GM18499 (cell line): ENCODE data around the gene JMJD1C.
"Not testable (repeated sequence)": the region's sequence is repeated elsewhere in the genome, so short reads cannot be mapped to it uniquely, and the experiment has no call there.

Source experiments
- ATAC-seq: cut with Tn5 transposase; IDR thresholded peaks from one replicate; pipeline ENCODE4 v1.9.1; 2021; ENCODE audit warnings: moderate number of reproducible peaks; ENCODE audit not compliant: insufficient read depth, unreplicated experiment

Gene JMJD1C

DNA sequence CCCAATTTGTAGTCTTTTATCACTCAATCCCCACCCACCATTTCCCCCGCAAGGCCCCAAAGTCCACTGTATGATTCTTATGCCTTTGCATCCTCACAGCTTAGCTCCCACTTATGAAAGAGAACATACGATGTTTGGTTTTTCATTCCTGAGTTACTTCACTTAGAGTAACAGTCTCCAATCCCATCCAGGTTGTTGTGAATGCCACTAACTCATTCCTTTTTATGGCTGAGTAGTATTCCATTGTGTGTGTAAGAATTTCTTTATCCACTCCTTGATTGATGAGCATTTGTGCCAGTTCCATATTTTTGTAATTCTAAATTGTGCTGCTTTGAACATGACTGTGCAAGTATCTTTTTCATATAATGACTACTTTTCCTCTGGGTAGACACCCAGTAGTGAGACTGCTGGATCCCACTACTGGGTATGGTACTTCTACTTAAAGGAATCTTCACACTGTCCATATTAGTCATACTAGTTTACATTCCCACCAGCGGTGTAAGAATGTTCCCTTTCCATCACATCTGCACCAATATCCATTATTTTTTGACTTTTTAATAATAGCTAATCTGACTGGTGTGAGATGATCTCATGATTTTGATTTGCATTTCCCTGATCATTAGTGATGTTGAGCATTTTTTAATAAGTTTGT lies 152.6 kb downstream of the JMJD1C start:
- ATAC-seq: no peak

DNA sequence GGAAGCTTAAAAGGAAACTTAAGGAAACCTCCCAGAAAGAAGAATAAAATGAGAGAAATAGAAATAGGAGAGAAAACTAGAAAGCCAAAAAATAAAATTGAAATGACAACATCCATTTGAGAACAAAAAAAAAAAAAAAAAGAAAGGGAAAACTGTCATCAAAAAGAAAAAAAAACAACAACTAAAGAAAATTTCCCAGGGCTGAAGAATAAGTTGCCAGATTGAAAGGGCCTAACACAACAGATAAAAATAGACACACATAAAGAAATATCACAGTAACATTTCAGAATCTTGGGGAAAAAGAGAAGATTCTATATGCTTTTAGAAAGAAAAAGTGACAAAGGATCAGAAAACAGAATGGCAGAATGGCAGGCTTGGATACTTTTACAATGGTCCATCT lies 157.1 kb downstream of the JMJD1C start:
- ATAC-seq: no peak

DNA sequence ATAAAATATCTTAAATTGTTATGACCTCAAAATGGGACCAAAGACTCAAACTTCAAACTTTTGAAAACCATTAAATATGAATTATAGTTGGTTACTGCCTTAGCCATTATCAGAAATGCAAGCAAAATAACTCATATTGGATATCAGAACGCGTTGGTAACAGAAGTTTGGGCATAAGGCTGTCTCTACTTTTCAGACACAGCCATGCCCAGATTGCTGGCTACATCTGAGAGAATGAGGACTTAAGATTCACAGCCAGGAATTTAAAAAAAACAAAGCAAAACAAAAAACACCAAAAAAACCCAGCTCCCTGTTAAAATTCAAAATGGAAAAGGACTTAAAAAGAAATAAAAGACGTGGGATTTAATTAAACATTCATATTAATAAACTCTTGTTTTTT lies 161.6 kb downstream of the JMJD1C start:
- ATAC-seq: no peak

DNA sequence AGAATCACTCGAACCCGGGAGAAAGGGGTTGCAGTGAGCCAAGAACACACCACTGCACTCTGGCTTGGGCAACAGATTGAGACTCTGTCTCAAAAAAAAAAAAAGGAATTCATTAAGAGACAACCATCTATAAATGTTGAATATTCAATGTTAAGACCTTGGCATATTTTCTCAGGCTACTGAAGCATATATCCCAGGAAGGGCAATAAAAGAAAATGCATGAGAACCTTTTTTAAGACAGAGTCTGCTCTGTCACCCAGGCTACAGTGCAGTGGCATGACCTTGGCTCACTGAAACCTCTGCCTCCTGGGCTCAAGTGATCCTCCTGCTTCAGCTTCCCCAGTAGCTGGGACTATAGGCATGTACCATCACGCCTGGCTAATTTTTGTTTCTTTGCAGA lies 165.0 kb downstream of the JMJD1C start:
- no peak for ATAC-seq

DNA sequence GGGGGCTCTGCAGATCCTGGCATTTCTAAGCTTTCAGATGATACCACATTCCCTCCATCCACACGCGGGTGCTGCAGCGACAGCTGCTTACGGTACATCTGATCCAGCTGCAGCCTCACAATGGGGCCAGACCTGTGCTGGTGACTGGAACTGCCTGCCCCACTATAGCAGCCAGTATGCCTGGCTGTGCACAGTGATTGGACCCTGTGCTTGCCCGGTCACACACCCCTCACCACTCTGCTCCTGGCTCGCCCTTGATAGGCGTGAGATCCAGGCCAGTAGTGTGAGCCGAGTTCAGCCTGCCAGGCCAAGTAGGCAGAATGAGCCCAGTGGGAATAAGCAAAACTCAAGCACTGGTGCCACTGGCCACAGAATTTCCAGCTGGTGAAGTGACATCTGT lies 167.8 kb downstream of the JMJD1C start:
- no peak for ATAC-seq

DNA sequence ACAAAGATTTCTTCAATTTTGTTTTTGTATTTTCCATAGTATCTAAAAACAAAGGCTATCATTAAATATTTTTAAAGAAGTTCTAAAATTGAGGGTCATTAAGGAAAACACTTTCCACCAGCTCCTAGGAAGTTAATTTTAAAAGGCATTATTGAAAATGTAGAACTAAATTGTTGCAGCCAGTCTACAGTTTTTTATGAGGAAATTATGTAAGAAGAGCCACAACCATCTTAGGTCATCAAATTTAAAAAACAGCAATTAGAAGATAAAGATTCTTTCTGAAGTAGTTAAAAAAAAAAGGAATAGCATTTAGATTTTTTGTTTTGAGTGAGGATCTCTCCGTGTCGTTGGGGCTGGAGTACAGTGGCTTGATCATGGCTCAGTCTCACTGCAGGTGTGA lies 171.0 kb downstream of the JMJD1C start:
- no peak for ATAC-seq

DNA sequence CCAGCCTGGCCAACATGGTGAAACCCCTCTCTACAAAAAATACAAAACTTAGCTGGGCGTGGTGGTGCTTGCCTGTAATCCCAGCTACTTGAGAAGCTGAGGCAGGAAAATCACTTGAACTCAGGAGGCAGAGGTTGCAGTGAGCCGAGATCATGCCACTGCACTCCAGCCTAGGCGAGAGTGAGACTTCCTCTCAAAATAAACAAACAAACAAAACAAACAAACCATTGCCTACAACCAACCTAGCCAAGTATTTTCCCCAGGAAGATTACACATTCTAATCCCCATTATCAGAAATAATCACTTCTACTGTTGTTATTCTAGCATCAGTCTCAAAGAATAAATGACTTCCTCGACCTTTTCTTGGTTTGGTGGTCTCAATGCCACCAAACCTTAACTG lies 172.9 kb downstream of the JMJD1C start:
- not testable (repeated sequence) for ATAC-seq

DNA sequence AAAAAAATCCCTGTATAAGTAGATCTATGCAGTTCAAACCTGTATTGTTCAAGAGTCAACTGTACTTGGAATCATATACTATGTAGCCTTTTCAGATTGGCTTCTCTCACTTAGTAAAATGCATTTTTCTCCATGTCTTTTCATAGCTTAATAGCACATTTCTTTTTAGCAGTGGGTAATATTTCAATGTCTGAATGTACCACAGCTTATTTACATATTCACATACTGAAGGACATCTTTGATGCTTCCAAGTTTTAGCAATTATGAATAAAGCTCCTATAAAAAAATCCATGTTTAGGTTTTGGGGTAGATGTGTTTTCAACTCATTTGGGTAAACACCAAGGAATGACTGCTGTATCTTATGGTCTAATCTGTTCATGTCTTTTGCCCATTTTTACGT lies 177.6 kb downstream of the JMJD1C start:
- ATAC-seq: no peak

DNA sequence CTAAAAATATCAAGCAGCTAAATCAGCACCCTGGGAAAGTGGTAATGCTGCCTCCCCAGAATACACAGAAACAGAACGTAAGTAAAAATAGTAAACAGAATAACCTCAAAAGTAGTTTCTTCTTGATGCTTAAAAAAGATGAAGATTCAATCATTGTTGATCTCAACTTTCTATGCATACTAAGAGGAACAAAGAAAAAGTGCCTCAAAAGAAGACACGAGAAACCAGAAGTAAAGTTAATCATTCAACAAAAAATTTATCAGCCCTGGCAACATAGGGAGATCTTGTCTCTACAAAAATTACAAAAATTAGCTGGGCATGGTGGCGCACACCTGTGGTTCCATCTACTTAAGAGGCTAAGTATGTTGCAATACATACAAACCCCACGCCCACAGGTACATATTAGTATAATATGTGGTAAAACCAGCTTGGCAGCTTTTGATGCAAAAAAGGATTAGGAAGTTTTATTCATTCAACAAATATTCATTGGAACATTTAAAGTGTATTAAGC lies 179.0 kb downstream of the JMJD1C start:
- ATAC-seq: peak; percentile 84

DNA sequence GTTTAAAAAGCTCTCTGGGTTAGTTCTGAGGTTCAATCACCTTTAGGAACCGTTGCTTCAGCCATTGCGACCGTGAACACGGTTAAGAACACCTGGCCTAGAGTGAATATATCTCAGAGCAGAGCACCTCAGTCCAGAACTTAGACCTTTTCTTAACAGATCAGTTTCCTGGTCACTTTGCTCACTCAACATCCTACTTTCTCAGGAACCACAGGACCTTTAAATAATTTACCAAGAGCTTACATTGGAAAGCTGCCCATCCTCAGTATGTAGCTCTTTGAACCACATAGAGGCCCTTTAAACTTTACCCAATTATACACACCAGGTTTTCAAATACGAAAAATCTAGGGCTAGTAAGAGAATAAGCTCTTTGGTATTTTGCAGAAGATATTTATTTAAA lies 179.4 kb downstream of the JMJD1C start:
- no peak for ATAC-seq

DNA sequence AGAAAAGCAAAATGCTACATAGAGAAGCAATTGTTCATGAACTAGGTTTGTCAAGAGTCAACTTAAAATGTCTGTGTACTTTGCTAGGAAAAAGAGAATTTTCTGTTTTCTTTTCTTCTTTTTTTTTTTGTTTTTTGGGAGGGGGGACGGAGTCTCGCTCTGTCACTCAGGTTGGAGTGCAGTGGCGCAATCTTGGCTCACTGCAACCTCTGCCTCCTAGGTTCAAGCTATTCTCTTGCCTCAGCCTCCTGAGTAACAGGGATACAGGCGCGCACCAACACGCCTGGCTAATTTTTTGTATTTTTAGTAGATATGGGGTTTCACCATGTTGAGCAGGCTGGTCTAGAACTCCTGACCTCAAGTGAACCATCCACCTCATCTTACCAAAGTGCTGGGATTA lies 181.9 kb downstream of the JMJD1C start:
- ATAC-seq: not testable (repeated sequence)

DNA sequence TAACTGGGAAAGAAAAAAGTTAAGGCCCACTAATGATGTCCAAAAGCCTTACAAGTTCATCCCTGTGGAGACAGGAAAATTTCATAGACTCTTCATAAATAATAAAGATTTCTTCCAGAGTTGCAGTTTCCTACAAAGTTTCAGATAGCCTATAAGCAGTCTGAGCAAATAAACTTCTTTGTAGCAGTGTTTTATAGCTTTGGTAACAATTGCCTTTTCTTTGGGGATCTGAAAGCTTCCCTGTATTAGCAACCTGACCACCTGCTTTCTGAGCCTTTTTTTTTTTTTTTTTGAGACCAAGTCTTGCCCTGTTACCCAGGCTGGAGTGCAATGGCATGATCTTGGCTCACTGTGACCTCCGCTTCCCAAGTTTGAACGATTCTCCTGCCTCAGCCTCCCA lies 182.7 kb downstream of the JMJD1C start:
- no peak for ATAC-seq

DNA sequence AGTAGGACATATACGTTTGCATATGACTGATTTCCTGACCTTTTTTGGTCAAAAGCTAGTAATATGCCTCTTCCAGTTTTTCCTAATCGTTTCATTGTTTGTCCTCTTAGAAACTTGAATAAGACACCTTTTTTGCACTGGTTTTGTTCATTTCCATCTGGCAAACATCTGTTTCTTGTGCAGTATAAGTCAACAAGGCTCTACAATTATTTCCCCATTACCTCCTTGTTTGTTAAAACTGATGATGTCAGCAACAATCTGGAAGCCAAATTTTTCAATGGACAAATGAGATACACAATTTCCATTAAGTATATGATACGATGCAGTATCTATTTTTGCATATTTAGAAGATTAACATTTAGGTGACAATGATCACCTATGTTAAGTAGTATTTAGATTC lies 183.8 kb downstream of the JMJD1C start:
- ATAC-seq: no peak

DNA sequence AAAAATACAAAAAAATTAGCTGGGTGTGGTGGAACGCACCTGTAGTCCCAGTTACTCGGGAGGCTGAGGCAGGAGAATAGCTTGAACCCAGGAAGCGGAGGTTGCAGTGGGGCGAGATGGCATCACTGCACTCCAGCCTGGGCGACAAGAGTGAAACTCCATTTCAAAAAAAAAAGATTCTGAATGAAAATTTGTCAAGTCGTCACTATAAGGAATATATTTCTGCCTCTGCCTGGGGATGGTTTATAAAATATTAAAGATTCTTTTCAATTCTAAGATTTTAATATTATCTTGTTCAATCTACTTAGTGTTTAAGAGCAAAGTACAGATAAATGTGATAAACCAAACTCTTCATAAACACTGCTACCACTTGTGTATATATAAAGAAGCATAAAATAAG lies 185.4 kb downstream of the JMJD1C start:
- ATAC-seq: no peak

DNA sequence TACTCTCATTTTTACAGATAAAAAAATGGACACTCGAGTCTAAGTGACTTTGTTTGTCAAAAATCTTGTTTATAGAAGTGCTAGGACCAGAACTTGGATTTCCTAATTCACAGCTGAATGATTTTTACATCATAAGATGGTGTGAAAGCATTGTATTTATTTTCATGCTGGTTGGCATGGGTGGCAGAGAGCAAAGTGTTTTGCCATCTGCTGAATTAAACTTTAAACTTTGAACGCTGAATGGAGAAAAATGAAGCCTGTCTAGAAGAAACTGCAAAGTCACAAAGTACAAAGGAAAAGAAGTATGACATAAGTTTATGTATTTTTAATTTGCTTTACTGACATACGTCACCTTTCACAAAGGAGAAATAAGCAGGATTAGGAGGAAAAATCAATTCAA lies 190.7 kb downstream of the JMJD1C start:
- no peak for ATAC-seq

DNA sequence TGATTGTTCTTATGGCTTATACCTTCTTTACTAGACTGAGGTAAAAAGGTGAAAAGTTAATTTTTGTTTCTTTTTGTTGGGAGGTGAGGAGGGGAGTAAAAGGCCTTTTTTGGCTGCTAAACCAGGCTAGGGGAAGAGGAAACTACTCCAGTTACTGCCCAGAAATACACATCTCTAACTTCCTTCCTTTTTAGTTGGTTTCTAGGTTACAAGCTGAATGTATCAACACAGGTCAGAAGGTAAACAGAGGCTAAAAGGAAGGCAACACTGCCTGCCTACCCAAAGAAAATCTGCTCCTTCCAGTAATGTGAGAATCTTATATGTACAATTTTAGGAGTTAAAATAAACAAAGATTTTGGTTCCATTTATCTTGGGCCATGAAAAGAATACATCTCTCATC lies 192.2 kb downstream of the JMJD1C start:
- ATAC-seq: no peak

DNA sequence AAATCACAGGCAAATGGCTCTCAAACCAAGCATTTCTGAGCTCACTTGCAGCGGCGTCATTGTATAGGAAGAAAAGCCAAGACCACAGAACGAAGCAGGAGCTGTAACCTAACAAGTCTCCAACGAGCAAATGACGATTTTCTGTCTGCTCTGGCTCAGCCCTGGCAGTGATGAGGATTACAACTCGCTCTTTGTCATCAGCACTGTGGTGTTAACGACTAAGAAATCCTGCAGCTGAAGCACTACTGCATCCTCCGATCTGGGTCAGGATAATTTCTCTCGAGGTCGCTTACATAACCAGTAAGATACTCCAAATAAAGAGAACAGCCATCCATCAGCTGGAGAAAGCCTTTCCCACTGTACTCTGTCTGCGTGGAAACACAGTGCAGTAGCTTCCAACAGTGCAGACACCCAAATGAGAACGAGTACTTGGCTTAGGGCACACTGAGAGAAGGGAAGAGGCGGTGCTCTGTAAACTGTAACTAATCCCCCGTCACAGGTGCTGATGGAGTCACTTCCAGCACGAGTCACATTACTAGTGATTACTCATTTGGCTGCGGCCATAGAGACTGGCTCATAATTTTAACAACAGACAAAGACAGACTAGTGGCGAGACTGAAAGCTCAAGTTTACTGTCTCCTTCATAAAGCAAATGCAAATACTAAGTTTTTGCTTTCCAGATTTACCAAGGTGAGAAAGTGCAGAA lies 196.8 kb downstream of the JMJD1C start:
- peak; percentile 94 for ATAC-seq

DNA sequence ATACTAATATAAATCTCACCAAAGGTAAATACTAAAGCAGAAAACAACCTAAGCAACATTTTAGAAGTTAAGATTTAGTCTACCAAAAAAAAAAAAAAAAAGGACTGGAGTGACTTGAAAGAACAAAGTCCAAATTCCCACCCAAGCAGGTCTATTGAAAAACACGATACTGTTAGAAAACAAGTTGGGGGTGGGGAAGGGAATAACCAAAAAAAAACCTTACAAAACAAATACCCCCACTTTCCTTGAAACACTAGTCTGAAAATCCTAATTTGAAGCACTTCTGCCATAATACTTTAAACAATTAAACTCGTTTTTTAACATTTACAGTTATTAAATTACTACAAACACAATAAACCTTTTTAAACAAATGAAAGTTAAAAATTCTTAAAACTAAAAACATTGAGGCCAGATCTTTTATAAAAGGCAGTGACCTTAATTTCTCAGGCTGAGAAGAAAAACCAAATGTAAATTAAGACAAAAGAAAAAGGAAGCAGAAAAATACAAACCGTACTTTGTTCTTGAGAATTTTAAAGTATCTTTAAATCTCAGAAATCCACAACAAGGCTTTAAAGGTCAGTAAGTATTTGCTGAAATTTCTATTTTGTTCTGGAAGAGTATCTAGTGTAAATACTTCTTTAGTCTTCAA lies 197.5 kb downstream of the JMJD1C start:
- ATAC-seq: no peak

DNA sequence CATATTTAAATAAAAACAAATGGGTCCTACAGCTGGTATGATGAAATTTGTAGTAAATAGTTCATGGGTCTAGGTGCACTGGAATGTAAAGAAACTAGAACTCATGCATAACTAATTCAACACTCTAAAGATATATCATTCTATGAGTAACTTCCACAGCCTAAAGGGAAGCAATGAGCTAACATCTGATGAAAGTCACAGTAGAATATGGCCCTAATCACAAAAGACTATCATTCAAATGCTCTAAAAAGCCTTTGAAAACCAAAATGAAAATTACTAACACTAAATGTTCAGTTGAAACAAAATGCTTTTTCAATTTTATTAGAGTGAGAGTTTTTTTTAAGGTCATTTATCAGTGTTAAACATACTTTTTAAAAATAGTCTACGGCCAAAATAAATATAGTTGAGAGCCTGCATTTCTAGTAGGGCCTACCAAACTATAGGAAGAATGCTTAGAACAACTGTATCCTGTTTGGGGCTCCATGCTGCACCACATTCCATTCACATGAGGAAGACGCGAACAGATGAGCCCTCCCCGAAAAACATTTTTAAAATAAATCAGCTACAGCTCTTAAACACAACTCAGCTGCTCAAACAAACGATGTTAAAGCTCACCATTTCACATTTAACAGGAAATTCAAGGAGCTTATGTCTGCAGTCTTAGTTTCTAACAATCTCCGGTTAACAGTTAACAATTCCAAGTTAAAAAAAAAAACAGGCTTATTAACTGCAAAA lies 198.2 kb downstream of the JMJD1C start:
- ATAC-seq: no peak

DNA sequence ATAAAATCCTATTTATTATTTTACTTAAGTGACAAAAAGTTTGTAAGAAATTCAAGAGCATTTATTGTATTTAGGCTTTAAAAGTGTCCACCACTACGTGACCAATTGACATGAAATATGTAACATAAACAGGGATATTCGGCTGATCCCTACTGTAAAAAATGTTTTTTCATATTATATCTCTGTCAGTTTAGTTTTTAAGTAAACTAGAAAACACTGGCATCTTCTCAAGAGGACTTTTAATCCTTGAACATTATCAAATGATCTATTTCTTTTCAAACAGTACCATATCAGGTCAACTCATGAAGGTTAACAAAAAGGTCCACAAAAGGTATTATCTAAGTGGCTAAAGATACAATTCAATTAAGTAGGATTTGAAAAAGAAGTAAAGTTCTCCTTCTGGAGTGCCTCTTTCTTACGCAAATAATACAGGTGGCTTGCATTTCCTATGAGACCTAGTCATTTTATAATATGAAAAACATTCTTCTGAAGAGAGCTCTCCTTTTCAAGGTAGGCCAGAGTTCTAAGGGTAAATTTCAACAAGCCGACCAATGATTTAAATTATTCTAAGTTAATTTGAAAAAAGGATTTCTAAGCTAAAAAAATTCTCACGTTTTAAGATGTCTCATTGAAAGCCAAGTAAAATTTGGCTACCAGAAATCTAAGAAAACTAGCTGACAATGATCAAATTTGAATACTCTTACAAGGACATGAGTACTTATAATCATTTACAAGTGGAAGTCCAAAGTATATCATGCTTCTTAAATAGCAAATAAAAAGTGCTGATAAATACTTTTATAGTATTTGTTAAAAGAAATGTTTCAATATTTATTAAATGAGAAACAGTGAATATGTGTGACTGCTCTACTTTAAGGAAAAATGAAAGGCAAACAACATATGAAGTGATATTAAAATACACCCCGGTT lies 199.1 kb downstream of the JMJD1C start:
- no peak for ATAC-seq
